Suprapubic skin (tissue), 4 donors: ENCODE data around the gene TEX38. TPM values are rescaled to one million over a fixed set of nuclear protein-coding genes. Genes with fewer than 3 reads are reported as not detected.

Experiments
- DNase-seq, 2 donors: peaks; one replicate each; pipeline ENCODE4 v3.0.0-alpha.2; 2019; ENCODE audit warnings: low spot score in 2 of 2
- H3K27ac ChIP-seq: fragments of 200-600 bp; sonication (generic); one replicate; pipeline ENCODE4 v1.5.1; 2019
- H3K27me3 ChIP-seq: fragments of 200-600 bp; sonication (generic); one replicate; pipeline ENCODE4 v1.5.1; 2019
- H3K36me3 ChIP-seq: fragments of 200-600 bp; sonication (generic); one replicate; pipeline ENCODE4 v1.5.1; 2019
- H3K4me1 ChIP-seq: fragments of 200-600 bp; sonication (generic); one replicate; pipeline ENCODE4 v1.5.1; 2019
- H3K4me3 ChIP-seq: fragments of 200-600 bp; sonication (generic); one replicate; pipeline ENCODE4 v1.5.1; 2019; ENCODE audit warnings: mild to moderate bottlenecking
- H3K9me3 ChIP-seq: fragments of 200-600 bp; sonication (generic); one replicate; pipeline ENCODE4 v1.5.1; 2019
- EP300 ChIP-seq: sonication (generic); formaldehyde crosslinking; IDR thresholded peaks from one replicate; pipeline ENCODE4 v1.6.1; 2017; ENCODE audit warnings: antibody characterized with exemption
- POLR2A ChIP-seq, 2 donors: fragments of 450-650 bp; IDR thresholded peaks; one replicate each; pipeline ENCODE4 v1.6.1; 2017; ENCODE audit warnings: antibody characterized with exemption in 2 of 2, mild to moderate bottlenecking in 2 of 2, moderate library complexity in 2 of 2
- POLR2AphosphoS5 ChIP-seq, 3 donors: sonication (generic); formaldehyde crosslinking; IDR thresholded peaks; one replicate each; pipeline ENCODE4 v1.6.1; 2017; ENCODE audit warnings: antibody characterized with exemption in 3 of 3
- WGBS: methylation state at CpG from one replicate; pipeline ENCODE4 v1.1.5; 2018; 5-methylcytosine and 5-hydroxymethylcytosine counted together
- total RNA-seq, 4 donors: library from RNA; depleted of rRNA; stranded (reverse); fragments of >200 nt; gene quantifications; one replicate each; pipeline ENCODE4 v1.1.0, GENCODE V29; 2016
- TF ChIP-seq, protein P1 (sequence below), 2 donors: fragments of 200-600 bp in 1 of 2; fragments of 450-650 bp in 1 of 2; sonication (generic) in 1 of 2; IDR thresholded peaks; one replicate each; pipeline ENCODE4 v1.5.1; 2016 to 2019; ENCODE audit warnings: antibody characterized with exemption in 2 of 2, mild to moderate bottlenecking in 1 of 2, moderate library complexity in 1 of 2

Gene TEX38
- total RNA-seq, 4 donors from 2014 or later = not detected

DNA sequence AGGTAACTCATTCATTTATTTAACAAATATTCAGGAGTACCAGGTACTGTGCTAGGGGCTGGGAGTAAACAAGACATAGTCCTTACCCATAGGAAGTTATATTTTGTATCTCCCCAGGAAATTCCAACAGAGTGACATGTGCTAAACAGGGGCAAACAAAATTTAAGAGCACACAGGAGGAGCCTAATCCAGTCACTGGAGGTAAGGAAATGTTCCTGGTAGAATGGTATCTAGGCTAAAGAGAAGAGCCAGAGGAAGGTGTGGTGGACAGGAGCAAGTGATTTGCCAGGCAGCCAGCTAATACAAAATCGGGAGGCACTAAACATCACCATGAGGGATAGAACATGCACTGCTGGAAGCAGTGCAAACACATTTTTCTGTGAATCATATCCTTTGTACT is 10.4 kb downstream of the TEX38 start:
- Histone ChIP-seq H3K4me3 (no peak overlapping the region), H3K4me1 (peaks cover 4% of the 10 kb centered on the region), H3K27me3 (no peaks in the 10 kb centered on the region), H3K36me3 (peaks cover 97% of the 10 kb centered on the region), H3K27ac (no peak overlapping the region), H3K9me3 (no peaks in the 10 kb centered on the region)
- WGBS = 43% methylated on average over 1 of the region's 1 CpG
- TF ChIP-seq POLR2AphosphoS5 (IDR thresholded peaks at IDR 0.05) = no peak
- TF ChIP-seq POLR2A (IDR thresholded peaks at IDR 0.05) = no peak
- no peak for TF ChIP-seq EP300
- TF ChIP-seq, protein P1, sequence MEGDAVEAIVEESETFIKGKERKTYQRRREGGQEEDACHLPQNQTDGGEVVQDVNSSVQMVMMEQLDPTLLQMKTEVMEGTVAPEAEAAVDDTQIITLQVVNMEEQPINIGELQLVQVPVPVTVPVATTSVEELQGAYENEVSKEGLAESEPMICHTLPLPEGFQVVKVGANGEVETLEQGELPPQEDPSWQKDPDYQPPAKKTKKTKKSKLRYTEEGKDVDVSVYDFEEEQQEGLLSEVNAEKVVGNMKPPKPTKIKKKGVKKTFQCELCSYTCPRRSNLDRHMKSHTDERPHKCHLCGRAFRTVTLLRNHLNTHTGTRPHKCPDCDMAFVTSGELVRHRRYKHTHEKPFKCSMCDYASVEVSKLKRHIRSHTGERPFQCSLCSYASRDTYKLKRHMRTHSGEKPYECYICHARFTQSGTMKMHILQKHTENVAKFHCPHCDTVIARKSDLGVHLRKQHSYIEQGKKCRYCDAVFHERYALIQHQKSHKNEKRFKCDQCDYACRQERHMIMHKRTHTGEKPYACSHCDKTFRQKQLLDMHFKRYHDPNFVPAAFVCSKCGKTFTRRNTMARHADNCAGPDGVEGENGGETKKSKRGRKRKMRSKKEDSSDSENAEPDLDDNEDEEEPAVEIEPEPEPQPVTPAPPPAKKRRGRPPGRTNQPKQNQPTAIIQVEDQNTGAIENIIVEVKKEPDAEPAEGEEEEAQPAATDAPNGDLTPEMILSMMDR (IDR thresholded peaks at IDR 0.05) = no peak
- no peak for DNase-seq

DNA sequence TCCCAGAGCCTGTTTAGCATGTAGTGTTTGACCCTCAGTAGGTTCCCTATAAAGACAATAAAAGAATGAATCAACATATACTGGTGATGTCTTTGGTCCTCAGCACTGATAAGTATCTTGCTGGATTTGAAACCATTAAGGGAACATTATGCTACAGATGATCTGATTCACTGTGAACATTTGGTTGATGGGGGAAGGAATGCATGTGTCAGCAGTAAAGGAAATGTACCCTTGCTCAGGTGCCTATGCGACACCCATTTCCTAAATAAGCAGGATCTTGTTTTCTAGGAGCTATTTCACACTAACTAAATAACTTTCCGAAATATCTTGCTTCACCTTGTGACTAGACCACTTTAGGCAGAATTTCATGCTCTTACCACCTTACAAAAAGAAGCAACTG is 13.0 kb downstream of the TEX38 start:
- no peak overlapping the region for H3K4me3 ChIP-seq
- no peak for DNase-seq
- peaks cover 94% of the 10 kb centered on the region for H3K36me3 ChIP-seq
- 93% methylated on average over 2 of the region's 2 CpGs for WGBS
- no peaks in the 10 kb centered on the region for H3K27me3 ChIP-seq
- TF ChIP-seq POLR2A (IDR thresholded peaks at IDR 0.05) = no peak
- TF ChIP-seq, protein P1 (IDR thresholded peaks at IDR 0.05) = no peak
- no peak for TF ChIP-seq POLR2AphosphoS5 (IDR thresholded peaks at IDR 0.05)
- no peak for TF ChIP-seq EP300
- no peaks in the 10 kb centered on the region for H3K9me3 ChIP-seq
- H3K4me1 ChIP-seq = peaks cover 16% of the 10 kb centered on the region
- H3K27ac ChIP-seq = no peak overlapping the region

DNA sequence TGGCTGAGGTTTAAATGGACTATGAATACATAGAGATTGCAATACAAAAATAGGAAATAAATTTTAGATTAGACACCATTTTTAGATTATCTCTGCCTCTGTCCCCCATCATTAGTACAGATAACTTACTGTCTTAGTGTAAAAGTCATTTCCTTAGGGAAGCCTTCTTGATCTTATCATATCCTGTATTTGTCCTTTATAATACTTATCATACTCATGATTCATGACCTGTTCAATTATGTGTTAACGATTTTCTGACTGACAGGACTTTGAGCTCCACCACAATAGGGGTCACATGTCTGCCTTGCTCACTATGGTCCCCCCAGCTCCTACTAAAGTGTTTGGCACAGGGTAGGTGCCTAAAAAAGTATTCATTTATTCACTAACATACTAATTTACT is 14.6 kb downstream of the TEX38 start:
- WGBS = 31% methylated on average over 1 of the region's 1 CpG
- no peak overlapping the region for H3K4me3 ChIP-seq
- H3K27ac ChIP-seq = no peak overlapping the region
- H3K27me3 ChIP-seq = no peaks in the 10 kb centered on the region
- H3K9me3 ChIP-seq = no peaks in the 10 kb centered on the region
- peaks cover 94% of the 10 kb centered on the region for H3K36me3 ChIP-seq
- TF ChIP-seq POLR2A (IDR thresholded peaks at IDR 0.05) (no peak), POLR2AphosphoS5 (IDR thresholded peaks at IDR 0.05) (no peak), EP300 (no peak)
- TF ChIP-seq, protein P1 (IDR thresholded peaks at IDR 0.05) = no peak
- peaks cover 16% of the 10 kb centered on the region for H3K4me1 ChIP-seq
- DNase-seq = no peak

DNA sequence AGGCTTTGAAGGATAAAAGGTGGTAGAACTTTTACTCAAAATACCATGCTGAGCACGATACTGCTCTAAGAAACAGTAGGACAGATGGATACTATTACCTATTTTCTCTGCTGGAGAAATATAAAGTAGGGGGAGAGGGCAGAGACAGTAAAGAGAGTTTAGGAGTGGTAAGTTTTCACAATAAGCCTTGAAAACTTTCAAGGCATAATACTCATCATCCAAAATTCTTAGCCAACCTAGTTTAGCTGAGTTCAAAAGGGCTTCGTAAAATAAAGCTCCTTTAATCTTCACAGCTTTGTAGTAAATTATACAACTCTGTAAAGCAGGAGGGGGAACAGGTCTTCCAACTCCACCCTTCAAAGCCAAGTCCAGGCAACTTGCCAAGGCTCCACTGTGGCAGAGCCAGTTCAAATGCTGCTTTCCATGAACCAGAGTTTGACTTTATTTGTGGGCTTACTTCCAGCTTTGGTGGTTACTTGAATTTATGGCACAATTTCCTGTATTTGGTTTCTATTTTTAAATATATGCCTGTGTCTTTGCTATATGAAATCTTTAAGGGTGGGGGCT is 15.5 kb downstream of the TEX38 start:
- no peak for TF ChIP-seq EP300
- TF ChIP-seq, protein P1 (IDR thresholded peaks at IDR 0.05) = no peak
- TF ChIP-seq POLR2AphosphoS5 (IDR thresholded peaks at IDR 0.05) = no peak
- WGBS = 40% methylated on average over 2 of the region's 2 CpGs
- Histone ChIP-seq H3K27me3 (no peaks in the 10 kb centered on the region), H3K27ac (no peak overlapping the region), H3K9me3 (no peaks in the 10 kb centered on the region), H3K4me3 (no peak overlapping the region), H3K4me1 (peaks cover 16% of the 10 kb centered on the region), H3K36me3 (peaks cover 92% of the 10 kb centered on the region)
- DNase-seq = peak in 1 of 2 donors; percentile 71

DNA sequence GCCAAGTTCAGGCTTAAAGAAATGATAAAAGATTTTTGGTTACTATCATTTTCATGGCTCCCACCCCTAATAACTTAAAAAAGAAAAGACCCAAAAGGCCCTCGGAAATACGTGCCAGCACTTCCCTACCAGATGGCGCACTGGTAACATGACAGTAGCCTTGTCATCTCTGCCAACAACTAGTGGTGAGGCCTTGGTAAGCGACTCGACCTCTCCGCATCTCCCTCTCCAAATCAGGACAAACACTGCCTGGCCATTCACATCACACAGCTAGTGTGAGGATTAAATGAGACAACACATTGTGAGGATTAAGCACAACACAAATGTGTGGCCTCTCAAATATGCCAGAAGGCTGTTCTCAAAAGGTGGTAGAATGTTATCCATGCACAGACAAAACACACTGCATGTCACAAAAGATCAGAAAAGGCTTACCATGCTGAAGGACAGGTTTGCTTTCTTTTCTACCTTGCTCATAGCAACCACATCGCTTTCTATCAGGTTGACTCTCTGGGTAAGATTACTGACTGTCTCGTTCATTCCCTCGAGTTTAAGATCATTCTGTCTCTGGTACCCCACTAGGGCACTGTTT is 16.4 kb downstream of the TEX38 start:
- H3K27me3 ChIP-seq = no peaks in the 10 kb centered on the region
- H3K36me3 ChIP-seq = peaks cover 83% of the 10 kb centered on the region
- no peak overlapping the region for H3K4me3 ChIP-seq
- no peak for TF ChIP-seq POLR2AphosphoS5 (IDR thresholded peaks at IDR 0.05)
- TF ChIP-seq EP300 = no peak
- TF ChIP-seq POLR2A (IDR thresholded peaks at IDR 0.05) = no peak
- TF ChIP-seq, protein P1 (IDR thresholded peaks at IDR 0.05) = no peak
- H3K4me1 ChIP-seq = peaks cover 16% of the 10 kb centered on the region
- DNase-seq = no peak
- 66% methylated on average over 9 of the region's 9 CpGs for WGBS
- H3K27ac ChIP-seq = no peak overlapping the region
- no peaks in the 10 kb centered on the region for H3K9me3 ChIP-seq
